Endodermal cell (in vitro differentiated cells): ENCODE results near the gene USP4. TPM values are rescaled to one million over a fixed set of nuclear protein-coding genes. Genes with fewer than 3 reads are reported as not detected.
"Not testable (repeated sequence)": the region's sequence is repeated elsewhere in the genome, so short reads cannot be mapped to it uniquely, and the experiment has no call there.

ENCODE experiments used
- DNase-seq: peaks from one replicate; pipeline ENCODE4 v3.0.0-alpha.2; 2017
- H3K27ac ChIP-seq: 2 replicates; pipeline ENCODE4 v1.5.1; 2013; ENCODE audit warnings: mild to moderate bottlenecking, low read depth, low read length, moderate library complexity
- H3K27me3 ChIP-seq: 2 replicates; pipeline ENCODE4 v1.6.1; 2013; ENCODE audit warnings: mild to moderate bottlenecking, low read length, moderate library complexity; ENCODE audit not compliant: insufficient read depth, control insufficient read depth, poor library complexity, severe bottlenecking
- H3K36me3 ChIP-seq: 2 replicates; pipeline ENCODE4 v1.7.0; 2013; ENCODE audit warnings: mild to moderate bottlenecking, low read length, moderate library complexity; ENCODE audit not compliant: control insufficient read depth, insufficient read depth
- H3K4me1 ChIP-seq: one replicate; pipeline ENCODE4 v1.7.0; 2013; ENCODE audit warnings: low read length; ENCODE audit not compliant: control insufficient read depth, insufficient read depth
- H3K4me3 ChIP-seq: 2 replicates; pipeline ENCODE4 v1.5.1; 2013; ENCODE audit warnings: mild to moderate bottlenecking, low read length, moderate library complexity
- H3K9ac ChIP-seq: 2 replicates; pipeline ENCODE4 v1.6.1; 2013; ENCODE audit warnings: mild to moderate bottlenecking, low read length, moderate library complexity; ENCODE audit not compliant: poor library complexity, severe bottlenecking; ENCODE audit errors: extremely low read depth
- H3K9me3 ChIP-seq: 2 replicates; pipeline ENCODE4 v1.6.1; 2013; ENCODE audit warnings: mild to moderate bottlenecking, low read length, moderate library complexity; ENCODE audit not compliant: control insufficient read depth
- H3K27ac Mint-ChIP-seq: 2 replicates; pipeline ENCODE4 v1.8.0; 2020; ENCODE audit warnings: mixed read lengths
- H3K27me3 Mint-ChIP-seq: 2 replicates; pipeline ENCODE4 v1.8.0; 2021; ENCODE audit warnings: mild to moderate bottlenecking, mixed read lengths; ENCODE audit not compliant: insufficient read depth
- H3K36me3 Mint-ChIP-seq: 2 replicates; pipeline ENCODE4 v1.8.0; 2020; ENCODE audit warnings: low read depth, mixed read lengths
- H3K4me1 Mint-ChIP-seq: 2 replicates; pipeline ENCODE4 v1.8.0; 2020; ENCODE audit warnings: mixed read lengths
- H3K4me3 Mint-ChIP-seq: 2 replicates; pipeline ENCODE4 v1.8.0; 2020; ENCODE audit warnings: mild to moderate bottlenecking, moderate library complexity, mixed read lengths
- H3K9me3 Mint-ChIP-seq: 2 replicates; pipeline ENCODE4 v1.8.0; 2020; ENCODE audit warnings: mild to moderate bottlenecking, mixed read lengths
- CTCF ChIP-seq: fragments of 200-600 bp; sonication (generic); conservative IDR thresholded peaks from 2 replicates; pipeline ENCODE4 v1.5.0; 2021; ENCODE audit warnings: antibody characterized with exemption, mild to moderate bottlenecking
- WGBS, 2 experiments: methylation state at CpG; one replicate each; pipeline versions ENCODE4 v1.1.5 to v1.1.7; 2013; ENCODE audit warnings: missing lambda C conversion rate in 2 of 2, mixed read lengths in 1 of 2; ENCODE audit not compliant: insufficient coverage in 1 of 2, insufficient read length in 1 of 2; 5-methylcytosine and 5-hydroxymethylcytosine counted together
- total RNA-seq, 2 donors: library from RNA; stranded (reverse); fragmentation: NEBNext Ultra II Directional in 1 of 2; extraction: Animal tissue kit (Norgen Biotek cat#: 25700) in 1 of 2; gene quantifications; 2 replicates in 1 of 2; 3 replicates in 1 of 2; pipeline ENCODE4 v1.2.1, GENCODE V29; 2021

USP4 gene
- total RNA-seq, 2 donors from 2014 or later: 48.3 to 48.9 TPM

GRCh38 chr3:49358217-49358883 is 18.5 kb upstream of the USP4 start, which contains the start of gene GPX1:
GPX1 (minus strand) TSS chr3:49358353; CDS start chr3:49358278, 75 bp downstream.
- Mint-ChIP-seq H3K27me3 (no peaks in the 10 kb centered on the region), H3K4me3 (peak within 1 kb of the TSS; percentile 94), H3K36me3 (peaks cover 60% of the 10 kb centered on the region), H3K27ac (peak within 1 kb of the TSS; percentile 96), H3K9me3 (peaks cover 5% of the 10 kb centered on the region), H3K4me1 (peaks cover 10% of the 10 kb centered on the region)
- peak; percentile 98 for DNase-seq
- peak within 1 kb of the TSS; percentile 81 for H3K9ac ChIP-seq
- no peaks in the 10 kb centered on the region for H3K27me3 ChIP-seq
- peak within 1 kb of the TSS; percentile 94 for H3K27ac ChIP-seq
- peak within 1 kb of the TSS; percentile 91 for H3K4me3 ChIP-seq
- H3K4me1 ChIP-seq: peaks cover 6% of the 10 kb centered on the region
- no peak for TF ChIP-seq CTCF
- H3K36me3 ChIP-seq: peaks cover 61% of the 10 kb centered on the region
- 1 to 5% methylated on average over 16 to 46 of the region's 46 CpGs for WGBS, 2 experiments
- no peaks in the 10 kb centered on the region for H3K9me3 ChIP-seq

GRCh38 chr3:49357443-49358216 is 17.8 kb upstream of the USP4 start:
- WGBS, 2 experiments: 10 to 12% methylated on average over 21 to 61 of the region's 63 CpGs
- H3K4me1 ChIP-seq, H3K27me3 ChIP-seq, H3K27me3 Mint-ChIP-seq, H3K9me3 Mint-ChIP-seq, H3K9me3 ChIP-seq: not testable (repeated sequence)
- peaks cover 10% of the 10 kb centered on the region for H3K4me1 Mint-ChIP-seq
- peak overlapping the region; percentile 81 for H3K9ac ChIP-seq
- H3K36me3 Mint-ChIP-seq: peaks cover 57% of the 10 kb centered on the region
- peak overlapping the region; percentile 96 for H3K27ac Mint-ChIP-seq
- DNase-seq: peak; percentile 67
- peak overlapping the region; percentile 94 for H3K4me3 Mint-ChIP-seq
- peaks cover 53% of the 10 kb centered on the region for H3K36me3 ChIP-seq
- H3K27ac ChIP-seq: peak overlapping the region; percentile 94
- peak overlapping the region; percentile 91 for H3K4me3 ChIP-seq

DNA sequence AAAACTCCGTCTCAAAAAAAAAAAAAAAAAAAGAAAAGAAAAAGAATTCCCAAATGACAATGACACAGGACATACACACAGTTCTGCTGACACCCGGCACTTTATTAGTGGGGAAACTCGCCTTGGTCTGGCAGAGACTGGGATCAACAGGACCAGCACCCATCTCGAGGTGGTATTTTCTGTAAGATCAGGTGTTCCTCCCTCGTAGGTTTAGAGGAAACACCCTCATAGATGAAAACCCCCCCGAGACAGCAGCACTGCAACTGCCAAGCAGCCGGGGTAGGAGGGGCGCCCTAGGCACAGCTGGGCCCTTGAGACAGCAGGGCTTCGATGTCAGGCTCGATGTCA is 17.2 kb upstream of the USP4 start:
- Mint-ChIP-seq H3K36me3 (peaks cover 51% of the 10 kb centered on the region), H3K4me1 (peaks cover 11% of the 10 kb centered on the region), H3K27ac (peak overlapping the region; percentile 96), H3K4me3 (peak overlapping the region; percentile 94)
- not testable (repeated sequence) for H3K9me3 Mint-ChIP-seq, DNase-seq, H3K27me3 Mint-ChIP-seq, H3K27ac ChIP-seq, H3K27me3 ChIP-seq, H3K9me3 ChIP-seq, H3K4me1 ChIP-seq, H3K9ac ChIP-seq
- Histone ChIP-seq H3K4me3 (peak overlapping the region; percentile 91), H3K36me3 (peaks cover 48% of the 10 kb centered on the region)
- WGBS, 2 experiments: 85 to 97% methylated on average over 4 to 9 of the region's 10 CpGs

GRCh38 chr3:49352890-49353421 is 13.1 kb upstream of the USP4 start:
- TF ChIP-seq CTCF: no peak
- no peak overlapping the region for H3K27ac ChIP-seq

More at GRCh38 chr3:49352890-49353421, 13.1 kb upstream of the USP4 start:
- H3K4me3 Mint-ChIP-seq: no peak overlapping the region
- Histone ChIP-seq H3K27me3 (no peaks in the 10 kb centered on the region), H3K9ac (no peak overlapping the region), H3K36me3 (peaks cover 13% of the 10 kb centered on the region), H3K4me3 (no peak overlapping the region), H3K4me1 (peaks cover 5% of the 10 kb centered on the region), H3K9me3 (no peaks in the 10 kb centered on the region)
- DNase-seq: no peak
- peaks cover 5% of the 10 kb centered on the region for H3K9me3 Mint-ChIP-seq
- H3K36me3 Mint-ChIP-seq: peaks cover 24% of the 10 kb centered on the region
- no peak overlapping the region for H3K27ac Mint-ChIP-seq
- no peaks in the 10 kb centered on the region for H3K27me3 Mint-ChIP-seq
- H3K4me1 Mint-ChIP-seq: peaks cover 10% of the 10 kb centered on the region
- WGBS, 2 experiments: 97 to 98% methylated on average over 4 to 5 of the region's 5 CpGs
